ENCODE results near the gene MAZ. TPM values are rescaled to one million over a fixed set of nuclear protein-coding genes. Genes with fewer than 3 reads are reported as not detected.

The MAZ gene
- 141 to 189 TPM (median 187 TPM) in 5 replicates for total RNA-seq (2022; extraction: Qiagen RNA extraction)

GRCh38 chr16:29806099-29806579 lies at the start of gene MAZ:
Gene MAZ, plus strand, starts transcription at chr16:29806529. Its CDS starts 173 bp downstream, at chr16:29806702.

GRCh38 chr16:29777576-29778350 lies 28.6 kb upstream of the MAZ start, which contains the start of gene ZG16:
Gene ZG16, plus strand, starts transcription at chr16:29778256. Its CDS starts 1,011 bp downstream, at chr16:29779267.

GRCh38 chr16:29790183-29790948 lies 16.0 kb upstream of the MAZ start, which contains the start of gene KIF22:
Gene KIF22, plus strand, starts transcription at chr16:29790751. Its CDS starts 9 bp downstream, at chr16:29790760.

GRCh38 chr16:29811896-29812665 lies 5.8 kb downstream of the MAZ start, which contains the start of gene PRRT2:
Gene PRRT2, plus strand, starts transcription at chr16:29812193. Its CDS starts 862 bp downstream, at chr16:29813055.

GRCh38 chr16:29815793-29816693 lies 9.7 kb downstream of the MAZ start, which contains the start of gene PAGR1:
Gene PAGR1, plus strand, starts transcription at chr16:29816152. Its CDS starts 374 bp downstream, at chr16:29816526.

GRCh38 chr16:29820271-29820701 lies 14.0 kb downstream of the MAZ start, which contains the start of gene MVP:
Gene MVP, plus strand, starts transcription at chr16:29820462. Its CDS starts 10,088 bp downstream, at chr16:29830550.

Other genes with a start within 250 kb of the MAZ start
- not detected in 5 replicates for gene SPN, start 143.3 kb upstream of the MAZ start, total RNA-seq (2022; extraction: Qiagen RNA extraction)
- gene QPRT, start 127.3 kb upstream of the MAZ start, total RNA-seq (2022; extraction: Qiagen RNA extraction), result 0.48 to 1.0 TPM (median 0.86 TPM) in 5 replicates
- not detected in 5 replicates for gene C16orf54, start 60.5 kb upstream of the MAZ start, total RNA-seq (2022; extraction: Qiagen RNA extraction)
- not detected in 5 replicates for gene ZG16, start 28.3 kb upstream of the MAZ start, total RNA-seq (2022; extraction: Qiagen RNA extraction)
- 71.9 to 84.6 TPM (median 83.7 TPM) in 5 replicates for gene KIF22, start 15.8 kb upstream of the MAZ start, total RNA-seq (2022; extraction: Qiagen RNA extraction)
- 0.26 to 0.40 TPM (median 0.35 TPM) in 5 replicates for gene PRRT2, start 5.7 kb downstream of the MAZ start, total RNA-seq (2022; extraction: Qiagen RNA extraction)
- gene PAGR1, start 9.6 kb downstream of the MAZ start, total RNA-seq (2022; extraction: Qiagen RNA extraction), result 33.9 to 40.8 TPM (median 39.6 TPM) in 5 replicates
- gene MVP, start 13.9 kb downstream of the MAZ start, total RNA-seq (2022; extraction: Qiagen RNA extraction), result 113 to 149 TPM (median 141 TPM) in 5 replicates
- gene CDIPT, start 56.7 kb downstream of the MAZ start, total RNA-seq (2022; extraction: Qiagen RNA extraction), result 59.0 to 84.9 TPM (median 82.5 TPM) in 5 replicates
- gene SEZ6L2, start 93.0 kb downstream of the MAZ start, total RNA-seq (2022; extraction: Qiagen RNA extraction), result 16.1 to 23.9 TPM (median 22.1 TPM) in 5 replicates
- gene ASPHD1, start 94.0 kb downstream of the MAZ start, total RNA-seq (2022; extraction: Qiagen RNA extraction), result 15.9 to 21.5 TPM (median 20.0 TPM) in 5 replicates
- gene KCTD13, start 119.7 kb downstream of the MAZ start, total RNA-seq (2022; extraction: Qiagen RNA extraction), result 9.1 to 15.4 TPM (median 13.8 TPM) in 5 replicates
- gene TMEM219, start 155.6 kb downstream of the MAZ start, total RNA-seq (2022; extraction: Qiagen RNA extraction), result 89.3 to 94.5 TPM (median 91.1 TPM) in 5 replicates
- 20.5 to 33.5 TPM (median 31.0 TPM) in 5 replicates for gene TAOK2, start 167.3 kb downstream of the MAZ start, total RNA-seq (2022; extraction: Qiagen RNA extraction)
- 14.7 to 16.6 TPM (median 15.4 TPM) in 5 replicates for gene HIRIP3, start 189.1 kb downstream of the MAZ start, total RNA-seq (2022; extraction: Qiagen RNA extraction)
- gene INO80E, start 189.7 kb downstream of the MAZ start, total RNA-seq (2022; extraction: Qiagen RNA extraction), result 112 to 117 TPM (median 114 TPM) in 5 replicates
- 1.5 to 2.4 TPM (median 1.9 TPM) in 5 replicates for gene DOC2A, start 204.5 kb downstream of the MAZ start, total RNA-seq (2022; extraction: Qiagen RNA extraction)
- not detected in 5 replicates for gene C16orf92, start 216.7 kb downstream of the MAZ start, total RNA-seq (2022; extraction: Qiagen RNA extraction)
- 0.14 to 0.31 TPM (median 0.22 TPM) in 5 replicates for gene TLCD3B, start 224.7 kb downstream of the MAZ start, total RNA-seq (2022; extraction: Qiagen RNA extraction)

Data from A549 treated with dexamethasone at 1 μM for 4 hours (cell line).